Cardiac fibroblast (primary cell): ENCODE data around the gene FOXO6.

Source experiments
- DNase-seq, 2 donors: peaks; one replicate each; pipeline versions ENCODE4 v3.0.0 to v3.0.0-alpha.2; 2010; ENCODE audit warnings: low read depth in 2 of 2
- H3K4me3 ChIP-seq, 2 donors: replicated peaks in 1 of 2; 1 replicate in 1 of 2; 2 replicates in 1 of 2; pipeline ENCODE4 v1.5.1; 2011; ENCODE audit warnings: low read depth in 2 of 2, low read length in 2 of 2, mild to moderate bottlenecking in 2 of 2, moderate library complexity in 1 of 2
- CTCF ChIP-seq: IDR thresholded peaks from one replicate; pipeline ENCODE4 v1.5.1; 2011; ENCODE audit warnings: low read depth, mild to moderate bottlenecking, low read length, inconsistent platforms

The FOXO6 gene

GRCh38 chr1:41345434-41346075, 15.7 kb upstream of the FOXO6 start:
- no peak for TF ChIP-seq CTCF
- no peak for DNase-seq
- H3K4me3 ChIP-seq: no peak overlapping the region

- no peak overlapping the region for H3K4me3 ChIP-seq
- TF ChIP-seq CTCF: no peak
- no peak for DNase-seq
These were observed 14.0 kb upstream of the FOXO6 start for GRCh38 chr1:41347276-41347675.

- DNase-seq: no peak
- TF ChIP-seq CTCF: no peak
- no peak overlapping the region for H3K4me3 ChIP-seq
These were observed 12.8 kb upstream of the FOXO6 start for GRCh38 chr1:41348394-41348793.

- no peak for TF ChIP-seq CTCF
- no peak for DNase-seq
- no peak overlapping the region for H3K4me3 ChIP-seq
These were observed 11.7 kb upstream of the FOXO6 start for GRCh38 chr1:41349361-41350054.

GRCh38 chr1:41350055-41350378, 11.2 kb upstream of the FOXO6 start:
- DNase-seq: no peak
- H3K4me3 ChIP-seq: no peak overlapping the region
- no peak for TF ChIP-seq CTCF

GRCh38 chr1:41351262-41352151, 9.7 kb upstream of the FOXO6 start:
- no peak for DNase-seq
- no peak for TF ChIP-seq CTCF
- H3K4me3 ChIP-seq: no peak overlapping the region
